LNCAP (cell line): ENCODE measurements around the gene FRMD8.

ENCODE experiments used
- TF ChIP-seq, protein P1 (sequence below): fragments of 450-650 bp; IDR thresholded peaks from 2 replicates; pipeline ENCODE4 v1.5.1; 2017; ENCODE audit warnings: mild to moderate bottlenecking

FRMD8 gene

DNA sequence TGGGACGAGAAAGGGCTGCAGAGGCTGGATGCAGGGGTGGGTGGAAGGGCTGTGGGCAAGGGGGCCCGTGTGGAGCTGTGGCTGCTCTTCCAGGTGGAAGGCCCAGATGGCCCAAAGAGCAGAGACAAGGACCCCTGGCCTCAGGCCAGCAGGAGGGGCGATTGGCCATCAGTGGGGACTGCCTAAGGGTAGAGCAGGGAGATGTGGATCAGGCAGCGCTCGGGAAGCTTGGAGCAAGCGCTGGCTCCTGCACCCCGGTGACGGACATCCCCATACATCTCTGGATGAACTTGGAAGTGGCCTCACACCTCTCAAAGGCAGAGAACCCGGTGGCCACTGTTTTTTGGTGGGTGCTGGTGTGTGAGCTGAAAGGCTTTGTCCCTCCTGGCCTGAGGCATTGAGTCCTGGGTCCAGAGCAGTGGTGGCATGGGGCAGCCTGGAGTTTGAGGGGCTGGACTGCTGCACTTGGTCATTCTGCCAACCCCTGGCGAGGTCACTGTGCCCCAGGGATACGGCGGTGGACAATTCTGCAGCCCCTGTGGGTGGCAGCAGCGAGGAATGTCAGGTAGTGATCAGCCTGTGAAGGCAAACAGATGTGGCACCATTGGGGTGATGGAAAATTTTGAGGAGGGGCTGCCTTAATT, 5.9 kb downstream of the FRMD8 start:
- TF ChIP-seq, protein P1, sequence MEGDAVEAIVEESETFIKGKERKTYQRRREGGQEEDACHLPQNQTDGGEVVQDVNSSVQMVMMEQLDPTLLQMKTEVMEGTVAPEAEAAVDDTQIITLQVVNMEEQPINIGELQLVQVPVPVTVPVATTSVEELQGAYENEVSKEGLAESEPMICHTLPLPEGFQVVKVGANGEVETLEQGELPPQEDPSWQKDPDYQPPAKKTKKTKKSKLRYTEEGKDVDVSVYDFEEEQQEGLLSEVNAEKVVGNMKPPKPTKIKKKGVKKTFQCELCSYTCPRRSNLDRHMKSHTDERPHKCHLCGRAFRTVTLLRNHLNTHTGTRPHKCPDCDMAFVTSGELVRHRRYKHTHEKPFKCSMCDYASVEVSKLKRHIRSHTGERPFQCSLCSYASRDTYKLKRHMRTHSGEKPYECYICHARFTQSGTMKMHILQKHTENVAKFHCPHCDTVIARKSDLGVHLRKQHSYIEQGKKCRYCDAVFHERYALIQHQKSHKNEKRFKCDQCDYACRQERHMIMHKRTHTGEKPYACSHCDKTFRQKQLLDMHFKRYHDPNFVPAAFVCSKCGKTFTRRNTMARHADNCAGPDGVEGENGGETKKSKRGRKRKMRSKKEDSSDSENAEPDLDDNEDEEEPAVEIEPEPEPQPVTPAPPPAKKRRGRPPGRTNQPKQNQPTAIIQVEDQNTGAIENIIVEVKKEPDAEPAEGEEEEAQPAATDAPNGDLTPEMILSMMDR = no peak

DNA sequence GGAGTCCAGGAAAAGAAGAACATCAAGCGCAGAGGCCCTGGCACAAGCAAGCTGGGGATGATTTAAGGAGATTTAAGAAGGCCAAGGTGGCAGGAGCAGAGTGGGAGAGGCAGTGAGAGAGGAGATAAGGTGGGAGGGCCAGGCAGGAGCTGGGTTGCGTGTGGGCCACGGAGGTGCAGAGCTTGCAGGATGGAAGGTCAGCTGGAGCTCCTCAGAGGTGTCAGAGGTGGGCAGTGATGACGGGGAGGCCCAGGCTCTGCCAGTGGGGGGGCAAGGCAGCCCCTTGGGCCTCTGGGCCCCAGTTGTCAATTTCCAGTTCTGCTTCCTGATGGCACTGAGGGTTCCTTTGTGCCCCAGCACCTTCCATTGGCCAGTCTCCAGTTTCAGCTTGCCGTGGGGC, 6.5 kb downstream of the FRMD8 start:
- TF ChIP-seq, protein P1 = no peak

DNA sequence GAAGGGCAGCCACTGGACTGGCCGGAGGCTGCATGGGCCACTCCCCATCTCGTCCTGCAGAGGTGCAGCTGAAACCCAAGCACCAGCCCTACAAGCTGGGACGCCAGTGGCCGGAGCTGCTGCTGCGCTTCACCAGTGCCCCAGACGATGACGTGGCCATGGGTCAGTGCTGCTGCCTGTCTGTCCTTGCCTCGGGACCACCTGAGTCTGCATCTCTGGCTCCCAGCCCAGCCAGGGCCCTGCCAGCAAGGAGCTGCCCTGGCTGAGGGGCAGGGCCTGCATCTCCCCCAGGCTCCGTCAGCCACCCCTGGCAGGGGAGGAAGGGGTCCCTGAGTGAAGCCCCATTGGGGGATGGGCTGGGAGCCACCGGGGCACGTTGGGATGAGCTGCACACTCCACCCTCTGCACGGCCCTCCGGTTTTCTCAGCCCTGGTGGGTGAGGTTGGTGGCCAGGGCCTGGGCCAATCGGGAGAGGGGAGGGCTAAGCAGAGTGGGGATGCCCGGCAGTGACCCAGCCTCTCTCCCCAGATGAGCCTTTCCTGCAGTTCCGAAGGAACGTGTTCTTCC, 7.2 kb downstream of the FRMD8 start:
- TF ChIP-seq, protein P1 = no peak

DNA sequence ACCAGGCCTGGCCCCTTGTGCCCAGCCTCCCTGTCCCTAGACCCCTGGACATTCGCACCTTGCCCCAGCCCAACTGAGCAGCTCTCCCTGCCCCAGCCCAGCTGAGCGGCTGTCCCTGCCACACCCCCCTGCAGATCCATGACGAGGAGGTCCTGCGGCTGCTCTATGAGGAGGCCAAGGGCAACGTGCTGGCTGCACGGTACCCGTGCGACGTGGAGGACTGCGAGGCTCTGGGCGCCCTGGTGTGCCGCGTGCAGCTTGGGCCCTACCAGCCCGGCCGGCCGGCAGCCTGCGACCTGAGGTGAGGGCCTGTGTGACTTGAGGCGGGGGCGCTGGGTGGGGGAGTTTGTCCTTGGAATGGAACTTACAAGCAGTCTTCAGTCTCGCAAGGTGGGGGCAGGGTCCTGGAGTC, 7.7 kb downstream of the FRMD8 start:
- TF ChIP-seq, protein P1 = no peak

DNA sequence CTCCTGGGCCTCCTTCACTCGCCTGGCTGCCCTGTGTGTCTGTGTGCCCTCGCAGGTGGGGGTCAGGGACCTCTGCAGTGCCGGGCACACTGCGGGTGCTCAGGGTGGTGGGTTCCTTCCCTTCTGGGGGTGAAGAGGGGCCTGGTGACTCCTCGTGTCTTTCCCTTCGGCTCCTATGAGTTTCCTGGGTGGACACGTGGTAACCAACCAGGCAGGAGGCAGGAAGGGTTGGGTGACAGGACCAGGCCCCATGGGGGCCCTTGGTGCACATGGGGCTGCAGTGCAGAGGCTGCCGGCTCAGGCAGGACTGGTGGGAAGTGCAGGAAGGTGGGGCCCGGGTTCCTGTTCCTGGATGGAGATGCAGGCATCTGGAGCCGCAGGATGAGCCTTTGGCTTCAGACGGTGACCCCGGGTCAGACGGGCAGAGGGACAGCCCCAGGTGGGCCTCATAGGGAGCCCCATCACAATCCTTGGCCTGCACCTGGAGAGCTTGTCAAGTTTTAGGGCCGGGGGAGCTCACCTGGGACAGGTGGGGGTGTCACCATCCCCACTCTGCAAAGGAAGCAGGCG, 9.6 kb downstream of the FRMD8 start:
- TF ChIP-seq, protein P1 = no peak

DNA sequence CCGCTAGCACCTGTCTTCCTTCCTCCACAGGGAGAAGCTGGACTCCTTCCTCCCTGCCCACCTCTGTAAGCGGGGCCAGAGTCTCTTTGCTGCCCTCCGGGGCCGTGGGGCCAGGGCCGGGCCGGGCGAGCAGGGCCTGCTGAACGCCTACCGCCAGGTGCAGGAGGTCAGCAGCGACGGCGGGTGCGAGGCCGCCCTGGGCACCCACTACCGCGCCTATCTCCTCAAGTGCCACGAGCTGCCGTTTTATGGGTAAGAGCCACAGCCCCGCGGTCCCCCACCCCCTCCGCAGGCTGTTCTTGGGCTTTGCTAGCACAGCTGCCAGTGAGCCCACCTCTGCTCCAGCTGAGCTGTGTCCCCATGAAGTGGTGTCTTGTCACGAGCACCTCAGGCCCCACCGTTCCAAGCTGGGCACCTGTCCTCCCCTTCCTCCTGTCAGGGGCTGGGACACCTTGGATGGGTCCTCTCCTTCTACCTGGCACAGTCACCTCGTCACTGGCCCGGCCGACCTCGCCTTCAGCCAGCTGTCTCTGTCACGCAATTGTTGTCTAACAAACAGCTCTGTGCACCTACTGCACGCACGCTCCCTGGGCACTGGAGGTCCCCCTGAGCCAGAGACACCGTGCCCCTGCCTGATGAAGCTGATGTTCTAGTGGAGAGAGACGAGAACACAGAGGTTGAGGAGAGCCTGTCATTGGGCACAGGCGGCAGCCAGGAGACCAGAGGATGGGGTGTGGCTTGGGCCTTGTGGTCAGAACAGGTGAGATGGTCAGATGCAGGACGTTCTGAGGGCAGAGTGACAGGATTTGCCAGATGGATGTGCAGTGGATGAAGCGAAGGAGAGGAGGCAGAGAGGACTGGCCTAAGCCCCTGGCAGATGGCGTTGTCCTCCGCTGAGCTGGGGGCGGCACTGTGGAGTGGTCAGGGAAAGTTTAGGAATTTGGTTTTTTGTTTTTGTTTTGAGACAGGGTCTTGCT, 10.6 kb downstream of the FRMD8 start:
- TF ChIP-seq, protein P1 = no peak

DNA sequence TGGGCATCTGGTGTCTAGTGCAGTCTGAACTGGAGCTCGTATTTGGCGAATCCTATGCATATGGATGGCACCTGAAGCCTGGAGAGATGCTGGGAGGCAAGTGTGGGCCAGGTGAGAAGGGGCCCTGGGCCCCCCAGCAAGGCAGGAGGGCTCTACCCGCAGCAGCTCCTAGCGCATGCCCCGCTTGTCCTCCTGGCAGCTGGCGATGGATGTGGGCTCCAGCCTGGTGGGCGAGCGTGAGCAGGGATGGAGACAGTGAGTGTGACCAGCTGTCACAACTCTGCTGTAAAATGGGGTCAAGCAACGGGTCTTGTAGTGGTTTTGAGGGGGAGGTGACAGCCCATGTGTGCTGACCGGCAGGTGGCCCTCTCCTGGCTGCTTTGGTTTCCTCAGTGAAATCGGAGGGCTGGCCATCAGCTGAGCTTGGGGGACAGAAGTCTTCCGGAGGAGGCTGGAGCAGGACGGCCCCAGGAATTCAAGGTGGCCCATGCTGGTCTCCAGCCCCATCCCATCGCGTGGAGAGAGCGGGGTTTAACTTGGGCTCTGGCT, 12.0 kb downstream of the FRMD8 start:
- TF ChIP-seq, protein P1 = no peak
